GM23338 (cell line): ENCODE data around the gene UBE3B. TPM values are rescaled to one million over a fixed set of nuclear protein-coding genes. Genes with fewer than 3 reads are reported as not detected.

Experiments used
- ATAC-seq: fragments of 200-7000 bp; cut with Tn5 transposase; 3 replicates; pipeline ENCODE4 v1.9.1; 2020
- DNase-seq: peaks from one replicate; pipeline ENCODE4 v3.0.0-alpha.2; 2015; ENCODE audit warnings: low spot score
- H2AFZ ChIP-seq: fragments of 200-600 bp; sonication (generic); 2 replicates; pipeline ENCODE4 v1.8.0; 2016; ENCODE audit warnings: antibody characterized with exemption, mild to moderate bottlenecking, moderate library complexity
- H3F3A ChIP-seq: fragments of 200-600 bp; sonication (generic); replicated peaks from 2 replicates; pipeline ENCODE4 v1.8.0; 2017; ENCODE audit warnings: antibody characterized with exemption, mixed run types, low read depth
- H3K27ac ChIP-seq: fragments of 200-600 bp; sonication (generic); 2 replicates; pipeline ENCODE4 v1.6.1; 2016; ENCODE audit warnings: low read depth
- H3K27me3 ChIP-seq: fragments of 200-600 bp; sonication (generic); 2 replicates; pipeline ENCODE4 v1.8.0; 2016; ENCODE audit warnings: mild to moderate bottlenecking, mixed run types, moderate library complexity; ENCODE audit not compliant: insufficient read depth
- H3K36me3 ChIP-seq: fragments of 200-600 bp; sonication (generic); 2 replicates; pipeline ENCODE4 v1.8.0; 2016; ENCODE audit warnings: mild to moderate bottlenecking; ENCODE audit not compliant: insufficient read depth
- H3K4me1 ChIP-seq: fragments of 200-600 bp; sonication (generic); 2 replicates; pipeline ENCODE4 v1.8.0; 2016; ENCODE audit warnings: mild to moderate bottlenecking, moderate library complexity; ENCODE audit not compliant: insufficient read depth
- H3K4me2 ChIP-seq: fragments of 200-600 bp; sonication (generic); 2 replicates; pipeline ENCODE4 v1.7.1; 2017; ENCODE audit warnings: mixed run types
- H3K4me3 ChIP-seq: fragments of 200-600 bp; sonication (generic); 2 replicates; pipeline ENCODE4 v1.6.1; 2016; ENCODE audit warnings: mixed run types
- H3K79me2 ChIP-seq: fragments of 200-600 bp; sonication (generic); replicated peaks from 2 replicates; pipeline ENCODE4 v1.8.0; 2017; ENCODE audit warnings: mild to moderate bottlenecking; ENCODE audit not compliant: insufficient read depth
- H3K9me2 ChIP-seq: fragments of 200-600 bp; sonication (generic); 2 replicates; pipeline ENCODE4 v1.8.0; 2017; ENCODE audit not compliant: insufficient read depth
- H4K20me1 ChIP-seq: fragments of 200-600 bp; sonication (generic); replicated peaks from 2 replicates; pipeline ENCODE4 v1.8.0; 2017; ENCODE audit warnings: mild to moderate bottlenecking; ENCODE audit not compliant: insufficient read depth
- H3K27ac Mint-ChIP-seq: 2 replicates; pipeline ENCODE4 v1.8.0; 2020; ENCODE audit warnings: inconsistent platforms, mild to moderate bottlenecking, moderate library complexity, mixed read lengths
- H3K27me3 Mint-ChIP-seq: 3 replicates; pipeline ENCODE4 v1.8.0; 2022; ENCODE audit warnings: low read depth, mild to moderate bottlenecking, moderate library complexity, mixed read lengths, inconsistent platforms; ENCODE audit not compliant: insufficient read depth, poor library complexity
- H3K36me3 Mint-ChIP-seq: 3 replicates; pipeline ENCODE4 v1.8.0; 2021; ENCODE audit warnings: low read depth, mild to moderate bottlenecking, inconsistent platforms, moderate library complexity, mixed read lengths
- H3K4me1 Mint-ChIP-seq: 3 replicates; pipeline ENCODE4 v1.8.0; 2020; ENCODE audit warnings: mild to moderate bottlenecking, inconsistent platforms, mixed read lengths
- H3K4me3 Mint-ChIP-seq: 3 replicates; pipeline ENCODE4 v1.8.0; 2021; ENCODE audit warnings: moderate library complexity, mild to moderate bottlenecking, inconsistent platforms, mixed read lengths
- H3K9me3 Mint-ChIP-seq: 3 replicates; pipeline ENCODE4 v1.8.0; 2020; ENCODE audit warnings: moderate library complexity, mild to moderate bottlenecking, inconsistent platforms, mixed read lengths
- EZH2 ChIP-seq: fragments of 200-600 bp; sonication (generic); IDR thresholded peaks from one replicate; pipeline ENCODE4 v1.8.0; 2017; ENCODE audit warnings: antibody characterized with exemption, mild to moderate bottlenecking, low read depth; ENCODE audit not compliant: unreplicated experiment
- JUNB ChIP-seq: IDR thresholded peaks from one replicate; pipeline ENCODE4 v1.6.1; 2016; ENCODE audit warnings: antibody characterized with exemption; ENCODE audit not compliant: unreplicated experiment
- POLR2AphosphoS5 ChIP-seq: IDR thresholded peaks from 2 replicates; pipeline ENCODE4 v1.6.1; 2016; ENCODE audit warnings: antibody characterized with exemption, low read depth
- STAT1 ChIP-seq: IDR thresholded peaks from one replicate; pipeline ENCODE4 v1.6.1; 2016; ENCODE audit warnings: antibody characterized with exemption; ENCODE audit not compliant: unreplicated experiment
- ZNF114 ChIP-seq: fragments of 250-450 bp; sonication (Bioruptor Pico); IDR thresholded peaks from 2 replicates; pipeline ENCODE4 v1.5.0; 2020; ENCODE audit warnings: mild to moderate bottlenecking, moderate library complexity
- polyA plus RNA-seq: library from polyadenylated mRNA; unstranded; fragments of >200 nt; fragmentation: Nextera tagmentation; extraction: Ambion mirVana; gene quantifications from 2 replicates; pipeline ENCODE4 v1.2.1, GENCODE V29; 2016
- total RNA-seq: library from RNA; depleted of rRNA; stranded (reverse); fragments of >200 nt; shearing (Covaris generic); gene quantifications from 2 replicates; pipeline ENCODE4 v1.2.3, GENCODE V29; 2014
- TF ChIP-seq, protein P1 (sequence below): IDR thresholded peaks from one replicate; pipeline ENCODE4 v1.6.1; 2018; ENCODE audit warnings: antibody characterized with exemption; ENCODE audit not compliant: unreplicated experiment
- TF ChIP-seq, protein P2 (sequence below): IDR thresholded peaks from 2 replicates; pipeline ENCODE4 v1.6.1; 2016; ENCODE audit warnings: antibody characterized with exemption
- TF ChIP-seq, protein P3 (sequence below), 2 experiments: fragments of 200-600 bp in 1 of 2; sonication (generic) in 1 of 2; conservative IDR thresholded peaks; 2 replicates each; pipeline versions ENCODE4 v1.5.1 to v1.6.1; 2016 to 2017; ENCODE audit warnings: antibody characterized with exemption in 2 of 2, low read depth in 2 of 2, mild to moderate bottlenecking in 2 of 2, moderate library complexity in 1 of 2

Gene UBE3B
- total and polyA plus RNA-seq, 2 experiments from 2014 or later, result 20.8 TPM

DNA sequence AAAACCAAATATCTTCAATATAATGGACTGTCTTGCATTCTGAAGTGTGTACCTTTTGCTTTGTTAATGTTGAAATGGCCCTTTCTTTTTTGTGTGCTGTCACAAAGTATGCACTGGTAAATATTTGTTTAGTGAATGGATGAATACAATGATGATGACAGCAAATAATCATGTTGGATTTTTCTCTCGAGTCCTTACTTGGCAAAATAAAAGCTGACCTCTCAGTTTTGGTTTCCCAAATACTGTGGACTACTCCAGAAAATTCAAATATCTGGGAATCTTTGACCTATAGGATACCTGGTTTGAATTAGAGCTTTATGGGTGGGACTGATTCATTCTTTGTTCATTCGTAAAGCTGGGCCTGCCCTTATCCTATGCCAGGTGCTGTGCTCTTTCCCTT is 5.5 kb downstream of the UBE3B start (continued):
- TF ChIP-seq, protein P1, sequence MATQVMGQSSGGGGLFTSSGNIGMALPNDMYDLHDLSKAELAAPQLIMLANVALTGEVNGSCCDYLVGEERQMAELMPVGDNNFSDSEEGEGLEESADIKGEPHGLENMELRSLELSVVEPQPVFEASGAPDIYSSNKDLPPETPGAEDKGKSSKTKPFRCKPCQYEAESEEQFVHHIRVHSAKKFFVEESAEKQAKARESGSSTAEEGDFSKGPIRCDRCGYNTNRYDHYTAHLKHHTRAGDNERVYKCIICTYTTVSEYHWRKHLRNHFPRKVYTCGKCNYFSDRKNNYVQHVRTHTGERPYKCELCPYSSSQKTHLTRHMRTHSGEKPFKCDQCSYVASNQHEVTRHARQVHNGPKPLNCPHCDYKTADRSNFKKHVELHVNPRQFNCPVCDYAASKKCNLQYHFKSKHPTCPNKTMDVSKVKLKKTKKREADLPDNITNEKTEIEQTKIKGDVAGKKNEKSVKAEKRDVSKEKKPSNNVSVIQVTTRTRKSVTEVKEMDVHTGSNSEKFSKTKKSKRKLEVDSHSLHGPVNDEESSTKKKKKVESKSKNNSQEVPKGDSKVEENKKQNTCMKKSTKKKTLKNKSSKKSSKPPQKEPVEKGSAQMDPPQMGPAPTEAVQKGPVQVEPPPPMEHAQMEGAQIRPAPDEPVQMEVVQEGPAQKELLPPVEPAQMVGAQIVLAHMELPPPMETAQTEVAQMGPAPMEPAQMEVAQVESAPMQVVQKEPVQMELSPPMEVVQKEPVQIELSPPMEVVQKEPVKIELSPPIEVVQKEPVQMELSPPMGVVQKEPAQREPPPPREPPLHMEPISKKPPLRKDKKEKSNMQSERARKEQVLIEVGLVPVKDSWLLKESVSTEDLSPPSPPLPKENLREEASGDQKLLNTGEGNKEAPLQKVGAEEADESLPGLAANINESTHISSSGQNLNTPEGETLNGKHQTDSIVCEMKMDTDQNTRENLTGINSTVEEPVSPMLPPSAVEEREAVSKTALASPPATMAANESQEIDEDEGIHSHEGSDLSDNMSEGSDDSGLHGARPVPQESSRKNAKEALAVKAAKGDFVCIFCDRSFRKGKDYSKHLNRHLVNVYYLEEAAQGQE, result no peak
- TF ChIP-seq, protein P2, sequence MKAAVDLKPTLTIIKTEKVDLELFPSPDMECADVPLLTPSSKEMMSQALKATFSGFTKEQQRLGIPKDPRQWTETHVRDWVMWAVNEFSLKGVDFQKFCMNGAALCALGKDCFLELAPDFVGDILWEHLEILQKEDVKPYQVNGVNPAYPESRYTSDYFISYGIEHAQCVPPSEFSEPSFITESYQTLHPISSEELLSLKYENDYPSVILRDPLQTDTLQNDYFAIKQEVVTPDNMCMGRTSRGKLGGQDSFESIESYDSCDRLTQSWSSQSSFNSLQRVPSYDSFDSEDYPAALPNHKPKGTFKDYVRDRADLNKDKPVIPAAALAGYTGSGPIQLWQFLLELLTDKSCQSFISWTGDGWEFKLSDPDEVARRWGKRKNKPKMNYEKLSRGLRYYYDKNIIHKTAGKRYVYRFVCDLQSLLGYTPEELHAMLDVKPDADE, result no peak
- TF ChIP-seq, protein P3, sequence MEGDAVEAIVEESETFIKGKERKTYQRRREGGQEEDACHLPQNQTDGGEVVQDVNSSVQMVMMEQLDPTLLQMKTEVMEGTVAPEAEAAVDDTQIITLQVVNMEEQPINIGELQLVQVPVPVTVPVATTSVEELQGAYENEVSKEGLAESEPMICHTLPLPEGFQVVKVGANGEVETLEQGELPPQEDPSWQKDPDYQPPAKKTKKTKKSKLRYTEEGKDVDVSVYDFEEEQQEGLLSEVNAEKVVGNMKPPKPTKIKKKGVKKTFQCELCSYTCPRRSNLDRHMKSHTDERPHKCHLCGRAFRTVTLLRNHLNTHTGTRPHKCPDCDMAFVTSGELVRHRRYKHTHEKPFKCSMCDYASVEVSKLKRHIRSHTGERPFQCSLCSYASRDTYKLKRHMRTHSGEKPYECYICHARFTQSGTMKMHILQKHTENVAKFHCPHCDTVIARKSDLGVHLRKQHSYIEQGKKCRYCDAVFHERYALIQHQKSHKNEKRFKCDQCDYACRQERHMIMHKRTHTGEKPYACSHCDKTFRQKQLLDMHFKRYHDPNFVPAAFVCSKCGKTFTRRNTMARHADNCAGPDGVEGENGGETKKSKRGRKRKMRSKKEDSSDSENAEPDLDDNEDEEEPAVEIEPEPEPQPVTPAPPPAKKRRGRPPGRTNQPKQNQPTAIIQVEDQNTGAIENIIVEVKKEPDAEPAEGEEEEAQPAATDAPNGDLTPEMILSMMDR (conservative IDR thresholded peaks at IDR 0.05; ENCODE audit: low read depth in 2 of 2), result no peak
- TF ChIP-seq EZH2 (no peak), POLR2AphosphoS5 (no peak), JUNB (no peak)

DNA sequence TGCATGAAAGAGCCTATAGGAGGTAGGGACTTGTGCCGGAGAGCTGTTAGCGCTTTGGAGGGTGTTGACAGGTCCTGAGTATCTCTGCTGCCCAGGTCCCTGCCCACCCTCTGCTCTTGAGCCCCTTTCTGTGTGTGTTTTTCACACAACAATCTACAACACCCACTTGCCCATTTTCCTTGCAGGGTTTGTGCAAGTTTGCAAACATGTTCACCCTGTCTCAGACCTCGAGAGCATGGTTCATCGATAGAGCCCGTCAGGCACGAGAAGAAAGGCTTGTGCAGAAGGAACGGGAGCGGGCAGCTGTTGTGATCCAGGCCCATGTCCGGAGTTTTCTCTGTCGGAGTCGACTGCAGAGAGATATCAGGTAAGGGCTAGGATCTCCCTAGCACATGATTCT is 5.9 kb downstream of the UBE3B start:
- Histone ChIP-seq H4K20me1 (no peaks in the 10 kb centered on the region; the same call in 1 of the 2 replicates), H3K27ac (no peak overlapping the region), H3K9me2 (no peaks in the 10 kb centered on the region), H3F3A (no peaks in the 10 kb centered on the region), H3K79me2 (peaks cover 19% of the 10 kb centered on the region), H3K36me3 (peaks cover 13% of the 10 kb centered on the region; the same call in 1 of the 2 replicates), H3K27me3 (no peaks in the 10 kb centered on the region), H2AFZ (no peak overlapping the region), H3K4me3 (no peak overlapping the region), H3K4me1 (peaks cover 4% of the 10 kb centered on the region), H3K4me2 (no peak overlapping the region)
- H3K27ac Mint-ChIP-seq, result no peak overlapping the region
- no peaks in the 10 kb centered on the region for H3K27me3 Mint-ChIP-seq
- peaks cover 38% of the 10 kb centered on the region for H3K36me3 Mint-ChIP-seq
- no peaks in the 10 kb centered on the region for H3K9me3 Mint-ChIP-seq
- H3K4me3 Mint-ChIP-seq, result no peak overlapping the region
- no peaks in the 10 kb centered on the region for H3K4me1 Mint-ChIP-seq
- ATAC-seq (no peak), DNase-seq (no peak)
- no peak for TF ChIP-seq STAT1
- TF ChIP-seq ZNF114 (CRISPR knock-in tag), result no peak
- TF ChIP-seq, protein P2, result no peak
- no peak for TF ChIP-seq EZH2
